Panc1 (cell line): ENCODE measurements around the gene CKAP2L.

Experiments used
- POLR2AphosphoS5 ChIP-seq: IDR thresholded peaks from 2 replicates; pipeline ENCODE4 v1.6.1; 2012; ENCODE audit warnings: mild to moderate bottlenecking, low read depth, low read length, moderate library complexity
- SIN3A ChIP-seq: IDR thresholded peaks from 2 replicates; pipeline ENCODE4 v1.6.1; 2012; ENCODE audit warnings: low read depth, mild to moderate bottlenecking, low read length, moderate library complexity, borderline replicate concordance; ENCODE audit not compliant: insufficient read depth
- TF ChIP-seq, protein P1 (sequence below): fragments of 450-650 bp; IDR thresholded peaks from 2 replicates; pipeline ENCODE4 v1.5.1; 2017; ENCODE audit warnings: mild to moderate bottlenecking

DNA sequence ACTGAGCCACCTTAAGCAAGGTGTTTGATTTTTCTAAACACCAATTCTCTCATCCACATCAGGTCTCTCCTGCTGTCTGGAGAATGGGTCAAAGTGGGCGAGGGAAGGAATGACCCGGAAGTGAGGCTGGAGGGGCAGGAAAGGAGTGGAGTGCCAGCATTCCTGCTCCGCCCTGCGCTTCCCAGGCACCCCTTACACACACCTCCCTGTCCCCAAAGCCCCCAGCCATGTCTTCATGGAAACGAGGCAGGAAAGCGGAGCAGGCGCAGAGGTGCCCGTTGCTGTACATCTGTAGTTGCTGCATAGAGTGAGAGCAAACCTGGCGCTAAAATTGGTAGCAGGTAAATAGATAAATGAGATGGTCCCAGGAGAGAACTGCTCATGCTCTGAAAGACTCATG is 70.8 kb downstream of the CKAP2L start:
- TF ChIP-seq, protein P1, sequence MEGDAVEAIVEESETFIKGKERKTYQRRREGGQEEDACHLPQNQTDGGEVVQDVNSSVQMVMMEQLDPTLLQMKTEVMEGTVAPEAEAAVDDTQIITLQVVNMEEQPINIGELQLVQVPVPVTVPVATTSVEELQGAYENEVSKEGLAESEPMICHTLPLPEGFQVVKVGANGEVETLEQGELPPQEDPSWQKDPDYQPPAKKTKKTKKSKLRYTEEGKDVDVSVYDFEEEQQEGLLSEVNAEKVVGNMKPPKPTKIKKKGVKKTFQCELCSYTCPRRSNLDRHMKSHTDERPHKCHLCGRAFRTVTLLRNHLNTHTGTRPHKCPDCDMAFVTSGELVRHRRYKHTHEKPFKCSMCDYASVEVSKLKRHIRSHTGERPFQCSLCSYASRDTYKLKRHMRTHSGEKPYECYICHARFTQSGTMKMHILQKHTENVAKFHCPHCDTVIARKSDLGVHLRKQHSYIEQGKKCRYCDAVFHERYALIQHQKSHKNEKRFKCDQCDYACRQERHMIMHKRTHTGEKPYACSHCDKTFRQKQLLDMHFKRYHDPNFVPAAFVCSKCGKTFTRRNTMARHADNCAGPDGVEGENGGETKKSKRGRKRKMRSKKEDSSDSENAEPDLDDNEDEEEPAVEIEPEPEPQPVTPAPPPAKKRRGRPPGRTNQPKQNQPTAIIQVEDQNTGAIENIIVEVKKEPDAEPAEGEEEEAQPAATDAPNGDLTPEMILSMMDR: no peak
- TF ChIP-seq POLR2AphosphoS5: no peak
- TF ChIP-seq SIN3A: no peak
